Renal cortex interstitium (tissue), 11 donors: ENCODE data around the gene WDR1. TPM values are rescaled to one million over a fixed set of nuclear protein-coding genes. Genes with fewer than 3 reads are reported as not detected.
"Not testable (repeated sequence)": the region's sequence is repeated elsewhere in the genome, so short reads cannot be mapped to it uniquely, and the experiment has no call there.

Experiments
- DNase-seq, 11 donors: peaks; one replicate each; pipeline ENCODE4 v3.0.0-alpha.2; 2013; ENCODE audit warnings: low read depth in 9 of 11, low spot score in 4 of 11; ENCODE audit errors: extremely low read depth in 1 of 11
- polyA plus RNA-seq, 3 donors: library from polyadenylated mRNA; unstranded; fragments of 120-200 nt; gene quantifications; one replicate each; pipeline ENCODE4 v1.2.1, GENCODE V29; 2013; ENCODE audit not compliant: insufficient read length in 3 of 3

WDR1 gene
- polyA plus RNA-seq, 3 donors: 185 to 200 (median 191) TPM

DNA sequence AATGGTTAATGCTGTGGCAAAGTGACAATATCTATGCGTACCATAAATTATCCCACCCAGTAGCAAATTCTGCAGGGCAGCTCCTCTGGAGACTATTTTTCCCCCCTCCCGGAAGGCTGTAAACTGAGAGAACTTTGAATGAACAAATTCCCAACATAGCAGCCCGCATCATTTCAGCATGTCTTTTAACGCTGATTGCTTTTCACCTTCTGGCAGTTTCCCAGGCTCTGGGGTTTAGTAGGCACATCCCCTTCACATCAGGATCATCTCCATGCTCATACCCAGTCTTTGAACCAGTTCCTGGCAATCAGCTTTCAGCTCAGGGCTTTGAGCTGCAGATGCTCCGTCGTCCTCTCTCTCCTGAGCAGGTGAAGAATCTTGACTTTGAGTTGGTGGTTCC lies 26.6 kb upstream of the WDR1 start:
- no peak for DNase-seq

- no peak for DNase-seq
Observed at GRCh38 chr4:10140866-10141759, 24.5 kb upstream of the WDR1 start.

DNA sequence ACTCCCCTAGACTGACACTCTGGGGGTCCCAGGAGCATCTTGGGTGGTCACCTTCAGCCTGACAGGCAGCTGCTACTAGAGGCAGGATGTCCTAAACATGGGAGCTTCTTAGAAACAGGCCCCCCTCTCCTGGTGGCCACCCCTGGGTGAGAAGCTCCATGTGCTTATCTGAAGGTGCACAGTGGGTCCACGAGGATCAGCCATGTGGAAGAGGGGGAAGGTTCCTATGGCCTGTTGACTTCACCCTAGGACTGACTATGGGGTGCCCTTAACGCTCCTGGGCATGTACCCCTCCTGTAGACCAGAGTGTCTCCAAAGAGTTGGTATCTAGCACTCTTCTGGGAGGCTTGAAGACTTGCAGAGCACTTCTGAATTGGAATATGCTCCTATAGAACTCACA lies 22.9 kb upstream of the WDR1 start:
- DNase-seq: no peak

- no peak for DNase-seq
Observed at GRCh38 chr4:10135260-10135659, 18.7 kb upstream of the WDR1 start.

DNA sequence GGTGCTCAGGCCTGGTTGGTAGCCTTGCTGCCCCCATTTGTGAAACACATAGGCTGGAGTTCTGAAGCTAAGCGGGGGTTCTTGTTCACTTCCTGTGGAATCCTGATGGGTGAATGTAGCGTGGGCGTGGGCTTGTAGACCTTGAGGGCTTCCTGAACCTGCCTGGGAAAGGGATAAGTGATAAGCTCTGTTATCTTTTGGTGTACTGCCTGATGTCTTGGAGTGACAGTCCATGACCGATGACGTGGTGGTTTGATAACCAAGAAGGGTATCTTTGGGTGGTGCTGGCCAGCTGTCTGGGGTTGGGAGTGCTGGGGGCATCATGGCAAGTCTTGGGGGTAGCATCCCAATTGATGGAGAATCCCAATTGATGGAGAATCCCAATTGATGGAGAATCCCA lies 17.5 kb upstream of the WDR1 start:
- DNase-seq: no peak

DNA sequence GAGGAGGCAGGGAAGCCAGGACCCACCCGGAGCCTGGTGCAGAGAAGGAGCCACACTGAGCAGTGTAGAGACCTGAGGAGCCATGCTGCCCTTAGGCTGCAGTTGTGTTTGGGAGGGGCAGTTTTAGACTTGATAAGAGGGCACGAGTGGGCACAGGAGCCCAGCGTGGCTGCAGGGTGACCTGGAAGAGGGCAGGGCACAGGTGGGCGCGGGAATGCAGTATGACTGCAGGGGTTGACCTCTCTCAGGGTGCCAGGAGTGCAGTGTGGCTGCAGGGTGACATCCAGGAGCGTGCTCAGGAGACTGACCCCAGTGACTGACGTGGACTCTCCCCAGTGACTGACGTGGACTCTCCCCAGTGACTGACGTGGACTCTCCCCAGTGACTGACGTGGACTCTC lies 14.6 kb upstream of the WDR1 start:
- no peak for DNase-seq

DNA sequence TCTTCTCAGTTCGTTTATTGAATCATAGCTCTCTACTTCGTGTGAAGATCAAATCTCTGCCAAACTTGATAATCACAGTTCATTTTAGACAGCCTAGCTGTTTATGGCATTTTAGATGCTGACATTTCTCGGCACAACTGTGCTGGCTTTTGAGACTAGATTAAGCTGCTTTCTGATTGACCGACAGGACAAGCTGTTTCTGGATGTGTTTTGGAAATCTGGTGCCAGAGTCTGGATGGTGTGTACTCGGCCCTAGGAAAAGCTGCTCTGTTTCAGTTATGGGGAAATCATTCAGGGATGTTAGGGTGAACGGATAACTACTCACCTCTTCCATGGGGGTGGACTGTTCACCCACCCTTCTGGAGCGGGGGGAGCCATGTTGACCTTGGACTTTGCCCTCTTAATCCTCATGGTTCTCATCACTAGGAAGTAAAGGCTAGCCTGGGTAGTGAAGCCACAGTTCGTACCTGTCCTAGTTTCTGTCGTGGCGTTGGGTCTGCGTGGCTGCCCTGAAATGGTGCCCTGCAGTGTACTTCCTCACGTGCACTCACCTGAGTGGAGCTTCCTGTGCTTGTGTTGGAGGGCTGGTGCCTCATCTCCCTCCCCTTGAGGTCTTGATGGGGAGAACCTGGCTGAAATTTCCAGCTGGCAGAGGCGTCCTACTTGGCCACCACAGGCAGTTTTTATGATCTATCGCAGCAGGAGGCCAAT lies 13.7 kb upstream of the WDR1 start:
- DNase-seq: no peak

GRCh38 chr4:10129196-10130177 lies 12.9 kb upstream of the WDR1 start:
- DNase-seq: no peak

- DNase-seq: no peak
Observed at GRCh38 chr4:10128761-10129160, 12.2 kb upstream of the WDR1 start.

- DNase-seq: not testable (repeated sequence)
Observed at GRCh38 chr4:10127531-10127930, 10.9 kb upstream of the WDR1 start.

- DNase-seq: no peak
Observed at GRCh38 chr4:10124167-10124930, 7.8 kb upstream of the WDR1 start.

DNA sequence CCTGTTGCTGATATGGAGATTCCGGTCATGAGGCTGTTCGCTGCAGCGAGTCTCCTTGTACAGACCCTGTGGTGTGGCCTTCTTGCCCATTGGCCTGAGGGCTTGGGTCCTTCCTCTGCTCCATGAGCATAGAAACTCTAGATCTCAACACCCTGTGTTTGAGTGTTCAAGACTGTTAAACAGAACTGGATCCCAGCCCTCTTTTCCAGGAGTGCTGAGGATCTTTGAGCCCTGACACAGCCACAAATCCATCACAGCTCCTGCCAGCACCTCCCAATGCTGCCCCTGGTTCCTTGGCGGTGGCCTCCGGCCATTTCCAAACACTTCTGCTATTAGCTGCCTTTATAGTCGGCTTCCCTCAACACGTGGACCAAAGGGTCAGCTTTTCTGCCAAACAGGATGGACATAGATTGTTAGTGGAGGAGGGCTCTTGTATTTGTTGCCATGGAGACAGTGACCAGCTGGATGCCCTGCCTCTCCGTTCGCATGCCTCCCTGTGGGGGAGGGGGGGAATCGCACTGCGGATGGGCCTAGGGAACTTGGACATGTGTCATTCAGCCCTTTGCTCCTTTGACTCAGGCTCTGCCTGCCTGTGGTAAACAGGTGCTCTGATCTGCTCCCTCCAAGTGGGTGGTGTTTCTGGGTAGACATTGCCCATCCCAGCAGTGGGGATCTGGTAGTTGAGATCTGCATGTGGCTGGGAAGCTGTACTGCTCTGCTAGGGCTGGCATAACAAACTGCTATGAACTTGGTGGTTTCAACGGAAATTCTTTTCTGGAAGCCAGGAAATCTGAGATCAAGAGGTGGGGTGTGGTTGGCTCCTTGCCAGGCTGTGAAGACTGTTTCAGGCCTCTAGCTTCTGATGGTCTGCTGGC lies 6.9 kb upstream of the WDR1 start:
- peak in 1 of 11 donors; percentile 63 for DNase-seq

GRCh38 chr4:10122236-10122932 lies 5.8 kb upstream of the WDR1 start:
- no peak for DNase-seq

DNA sequence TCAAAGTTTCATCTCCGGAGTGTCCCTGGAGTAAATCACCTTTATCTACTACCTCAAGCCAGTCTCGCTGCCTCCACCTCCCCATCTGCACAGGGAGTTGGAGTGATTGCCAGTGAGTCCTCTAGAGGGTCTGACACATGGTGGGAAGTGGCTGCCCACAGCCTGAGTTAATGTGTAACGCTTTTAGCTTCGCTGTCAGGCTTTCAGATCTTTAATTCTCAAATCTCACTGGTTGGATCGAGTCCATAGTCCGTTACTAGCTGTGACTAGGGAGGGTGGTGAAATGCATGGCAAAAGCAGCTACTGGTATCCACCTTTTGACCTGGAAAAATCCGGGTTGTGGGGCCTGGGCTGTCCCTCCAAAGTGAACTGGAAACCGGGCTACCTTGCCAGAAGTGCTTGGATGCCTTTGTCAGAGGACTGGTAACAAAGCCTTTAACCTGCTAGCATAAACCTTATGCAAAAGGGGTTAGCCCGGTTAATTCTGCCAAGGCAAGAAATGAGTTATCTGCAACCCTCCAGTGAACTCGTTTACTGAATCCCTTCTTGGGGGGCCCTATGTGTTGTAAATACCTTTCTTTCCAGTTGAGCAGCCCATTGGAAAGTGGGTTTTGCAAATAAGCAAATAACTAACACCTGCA lies 5.1 kb upstream of the WDR1 start:
- peak in 2 of 11 donors; percentile 31 to 69 for DNase-seq

DNA sequence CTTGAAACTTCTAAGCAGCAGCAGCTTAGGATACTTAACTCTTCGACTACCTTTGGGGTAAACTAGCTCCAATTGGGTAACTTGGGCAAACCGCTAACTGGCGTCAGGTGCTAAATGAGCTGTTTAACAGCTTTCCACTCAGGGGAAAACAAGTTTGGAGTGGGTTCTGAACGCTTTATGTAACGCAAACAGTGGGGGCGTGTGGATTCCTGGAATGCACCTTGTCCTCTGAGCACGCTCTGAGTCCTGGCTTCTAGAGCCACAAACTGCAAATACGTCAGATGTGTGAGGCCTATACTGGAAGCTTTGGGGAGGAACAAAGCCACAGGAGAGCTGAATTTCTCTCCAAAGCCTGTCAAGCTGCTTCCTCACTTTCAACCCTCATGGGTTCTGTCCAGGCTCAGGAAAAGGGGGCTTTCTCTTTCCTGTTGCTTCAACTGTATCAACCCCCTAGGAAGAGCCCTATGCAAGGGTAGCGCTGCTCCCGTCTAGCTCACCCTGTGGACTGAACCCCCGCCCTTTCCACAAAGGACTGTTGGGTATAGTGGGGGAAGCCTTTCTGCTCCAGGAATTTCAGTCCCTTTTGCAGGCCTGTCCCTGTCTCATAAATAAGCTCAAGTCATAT lies 4.5 kb upstream of the WDR1 start:
- no peak for DNase-seq

DNA sequence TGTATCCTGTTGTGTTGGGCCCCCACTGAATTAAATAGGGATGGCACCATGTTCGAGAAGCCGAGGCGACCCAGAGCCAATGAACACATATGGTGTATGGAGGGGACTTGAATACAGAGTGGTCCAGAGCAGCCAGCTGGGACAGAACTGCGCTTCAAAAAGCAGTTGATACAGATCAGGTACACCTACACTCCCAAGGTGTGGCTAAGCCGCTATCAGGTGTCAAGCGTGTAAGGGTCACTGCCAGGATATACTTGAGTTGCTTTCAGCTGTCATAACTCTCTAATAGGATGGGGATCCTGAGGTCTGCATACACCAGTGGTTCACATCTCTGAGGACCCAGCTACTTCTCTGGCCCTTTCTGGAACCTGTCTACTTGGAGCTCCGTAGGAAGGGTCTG lies 3.2 kb upstream of the WDR1 start:
- no peak for DNase-seq
